Jurkat, Clone E6-1 (cell line): ENCODE results near the gene CARHSP1.
"Not testable (repeated sequence)": the region's sequence is repeated elsewhere in the genome, so short reads cannot be mapped to it uniquely, and the experiment has no call there.

ENCODE experiments used
- DNase-seq: peaks from one replicate; pipeline ENCODE4 v3.0.0-alpha.2; 2011; ENCODE audit warnings: low read depth, low spot score
- H3K4me3 ChIP-seq: 2 replicates; pipeline ENCODE4 v1.5.1; 2011; ENCODE audit warnings: mild to moderate bottlenecking, low read length, control low read depth, moderate library complexity

Gene CARHSP1

GRCh38 chr16:8846401-8846932 lies 22.3 kb downstream of the CARHSP1 start:
- DNase-seq = no peak
- H3K4me3 ChIP-seq = no peak overlapping the region

GRCh38 chr16:8845699-8846298 lies 23.0 kb downstream of the CARHSP1 start:
- no peak overlapping the region for H3K4me3 ChIP-seq
- no peak for DNase-seq

GRCh38 chr16:8843296-8843695 lies 25.5 kb downstream of the CARHSP1 start:
- not testable (repeated sequence) for H3K4me3 ChIP-seq, DNase-seq

- H3K4me3 ChIP-seq, DNase-seq: not testable (repeated sequence)
These were observed 26.8 kb downstream of the CARHSP1 start for GRCh38 chr16:8842016-8842415.

GRCh38 chr16:8837594-8837993 lies 31.2 kb downstream of the CARHSP1 start:
- H3K4me3 ChIP-seq, DNase-seq: not testable (repeated sequence)

- not testable (repeated sequence) for DNase-seq, H3K4me3 ChIP-seq
These were observed 32.0 kb downstream of the CARHSP1 start for GRCh38 chr16:8836797-8837196.

- DNase-seq = peak; percentile 91
- peak overlapping the region; percentile 27 for H3K4me3 ChIP-seq
These were observed 36.1 kb downstream of the CARHSP1 start for GRCh38 chr16:8832717-8833105.

- peak overlapping the region; percentile 27 for H3K4me3 ChIP-seq
- no peak for DNase-seq
These were observed 36.7 kb downstream of the CARHSP1 start for GRCh38 chr16:8831871-8832716.

GRCh38 chr16:8831450-8831849 lies 37.4 kb downstream of the CARHSP1 start:
- DNase-seq = no peak
- no peak overlapping the region for H3K4me3 ChIP-seq

- no peak overlapping the region for H3K4me3 ChIP-seq
- DNase-seq = no peak
These were observed 40.2 kb downstream of the CARHSP1 start for GRCh38 chr16:8828541-8829165.

GRCh38 chr16:8826278-8826879 lies 42.4 kb downstream of the CARHSP1 start:
- no peak overlapping the region for H3K4me3 ChIP-seq
- DNase-seq = no peak

GRCh38 chr16:8822403-8822802 lies 46.4 kb downstream of the CARHSP1 start:
- no peak overlapping the region for H3K4me3 ChIP-seq
- DNase-seq = no peak

- DNase-seq = no peak
- no peak overlapping the region for H3K4me3 ChIP-seq
These were observed 49.3 kb downstream of the CARHSP1 start for GRCh38 chr16:8819411-8820034.

- DNase-seq = peak; percentile 60
These were observed 50.1 kb downstream of the CARHSP1 start for GRCh38 chr16:8818504-8819270.

GRCh38 chr16:8816967-8817655 lies 51.7 kb downstream of the CARHSP1 start:
- DNase-seq = peak; percentile 97
- no peak overlapping the region; the same call in 1 of the 2 replicates for H3K4me3 ChIP-seq

More at GRCh38 chr16:8818504-8819270, 50.1 kb downstream of the CARHSP1 start:
- no peak overlapping the region for H3K4me3 ChIP-seq

- DNase-seq = no peak
These were observed 54.6 kb downstream of the CARHSP1 start for GRCh38 chr16:8814095-8814806.

GRCh38 chr16:8812162-8812843 lies 56.5 kb downstream of the CARHSP1 start:
- no peak overlapping the region for H3K4me3 ChIP-seq
- DNase-seq = no peak

More at GRCh38 chr16:8814095-8814806, 54.6 kb downstream of the CARHSP1 start:
- no peak overlapping the region for H3K4me3 ChIP-seq
